ENCODE data around the gene HHLA2. TPM values are rescaled to one million over a fixed set of nuclear protein-coding genes. Genes with fewer than 3 reads are reported as not detected.
"Not testable (repeated sequence)": the region's sequence is repeated elsewhere in the genome, so short reads cannot be mapped to it uniquely, and the experiment has no call there.

HHLA2 gene
- total RNA-seq, 2 donors from 2014 or later: 57.9 to 192 TPM

- no peaks in the 10 kb centered on the region for H3K9me3 ChIP-seq
- H3K9ac ChIP-seq (ENCODE audit: low read depth in 2 of 2, low read length in 2 of 2): no peak overlapping the region
- no peak for TF ChIP-seq CTCF (IDR thresholded peaks at IDR 0.05)
- DNase-seq: no peak
- no peak overlapping the region for H3K4me3 ChIP-seq
- H3K4me1 ChIP-seq: no peaks in the 10 kb centered on the region
- no peak overlapping the region for H3K27ac ChIP-seq
- no peaks in the 10 kb centered on the region for H3K36me3 ChIP-seq
- H3K27me3 ChIP-seq: no peaks in the 10 kb centered on the region
- intact Hi-C loops (cut with DNase I): no loop called here
Observed at GRCh38 chr3:108271626-108272025, 24.7 kb upstream of the HHLA2 start.

GRCh38 chr3:108279066-108279465, 17.3 kb upstream of the HHLA2 start:
- intact Hi-C loops (cut with DNase I); DNase-seq: not testable (repeated sequence)

GRCh38 chr3:108280476-108280875, 15.9 kb upstream of the HHLA2 start:
- Histone ChIP-seq H3K9me3 (peaks cover 3% of the 10 kb centered on the region), H3K27ac (peak overlapping the region; percentile 14), H3K4me1 (no peaks in the 10 kb centered on the region), H3K36me3 (no peaks in the 10 kb centered on the region), H3K9ac (ENCODE audit: low read depth in 2 of 2, low read length in 2 of 2) (no peak overlapping the region), H3K4me3 (no peak overlapping the region), H3K27me3 (no peaks in the 10 kb centered on the region)
- TF ChIP-seq CTCF (IDR thresholded peaks at IDR 0.05): no peak
- no peak for DNase-seq
- intact Hi-C loops (cut with DNase I): no loop called here

More at GRCh38 chr3:108279066-108279465, 17.3 kb upstream of the HHLA2 start:
- H3K4me3 ChIP-seq; H3K9me3 ChIP-seq; H3K27ac ChIP-seq; H3K27me3 ChIP-seq; H3K4me1 ChIP-seq; H3K36me3 ChIP-seq; H3K9ac ChIP-seq (ENCODE audit: low read depth in 2 of 2, low read length in 2 of 2): not testable (repeated sequence)

GRCh38 chr3:108281670-108282069, 14.7 kb upstream of the HHLA2 start:
- DNase-seq: no peak
- H3K27me3 ChIP-seq: no peaks in the 10 kb centered on the region
- H3K36me3 ChIP-seq: no peaks in the 10 kb centered on the region
- H3K9ac ChIP-seq (ENCODE audit: low read depth in 2 of 2, low read length in 2 of 2): no peak overlapping the region
- peaks cover 3% of the 10 kb centered on the region for H3K9me3 ChIP-seq
- intact Hi-C loops (cut with DNase I): no loop called here
- no peak overlapping the region for H3K4me3 ChIP-seq
- H3K4me1 ChIP-seq: no peaks in the 10 kb centered on the region
- no peak overlapping the region for H3K27ac ChIP-seq
- no peak for TF ChIP-seq CTCF (IDR thresholded peaks at IDR 0.05)

DNA sequence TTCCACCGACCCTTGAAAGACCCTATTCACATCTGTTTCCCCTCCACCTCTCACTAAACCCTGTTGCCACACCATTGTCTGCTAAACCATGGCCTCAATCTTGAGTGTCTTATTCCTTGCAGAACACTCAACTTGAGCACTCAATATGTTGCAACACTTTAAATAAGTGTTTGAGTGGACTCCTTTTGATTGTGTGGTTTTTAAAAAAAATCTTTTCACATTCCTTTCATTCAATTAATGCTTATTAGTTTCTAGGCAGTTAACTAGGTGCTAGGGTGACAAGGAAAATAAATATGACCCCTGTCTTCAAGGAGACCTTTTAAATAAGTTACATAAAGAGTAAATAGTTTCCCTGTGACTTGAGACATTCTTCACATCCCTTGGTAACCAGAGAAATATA, 13.3 kb upstream of the HHLA2 start:
- no peak overlapping the region for H3K27ac ChIP-seq
- no peak overlapping the region for H3K9ac ChIP-seq (ENCODE audit: low read depth in 2 of 2, low read length in 2 of 2)
- DNase-seq: no peak
- peaks cover 3% of the 10 kb centered on the region for H3K9me3 ChIP-seq
- no peak for TF ChIP-seq CTCF (IDR thresholded peaks at IDR 0.05)
- no peaks in the 10 kb centered on the region for H3K4me1 ChIP-seq
- no peaks in the 10 kb centered on the region for H3K36me3 ChIP-seq
- no peaks in the 10 kb centered on the region for H3K27me3 ChIP-seq
- intact Hi-C loops (cut with DNase I): no loop called here
- H3K4me3 ChIP-seq: no peak overlapping the region

DNA sequence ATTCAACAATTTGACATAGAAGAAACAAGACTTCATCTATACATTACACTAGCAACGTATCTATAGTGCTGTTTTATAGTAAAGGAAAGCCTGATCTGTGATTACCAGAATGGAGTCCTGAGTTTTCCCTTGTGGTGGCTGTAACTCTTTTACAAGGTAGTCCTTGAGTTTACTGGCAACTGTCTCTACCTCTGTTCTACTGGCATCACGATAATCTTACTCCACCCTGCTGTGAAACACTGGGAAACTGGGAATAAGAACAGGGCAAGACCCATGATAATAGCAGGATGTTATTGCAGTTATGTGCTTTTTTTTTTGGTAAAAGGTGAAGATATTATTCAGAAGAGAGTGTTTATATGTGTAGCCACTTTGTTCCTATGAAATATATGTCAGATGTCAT, 12.4 kb upstream of the HHLA2 start:
- peak overlapping the region; percentile 50 for H3K27ac ChIP-seq
- DNase-seq: peak; percentile 45
- H3K27me3 ChIP-seq: no peaks in the 10 kb centered on the region
- no peaks in the 10 kb centered on the region for H3K36me3 ChIP-seq
- H3K4me3 ChIP-seq: no peak overlapping the region
- peak overlapping the region in 1 of 2 donors; percentile 34 for H3K9ac ChIP-seq (ENCODE audit: low read depth in 2 of 2, low read length in 2 of 2)
- intact Hi-C loops (cut with DNase I): no loop called here
- no peaks in the 10 kb centered on the region for H3K9me3 ChIP-seq
- no peak for TF ChIP-seq CTCF (IDR thresholded peaks at IDR 0.05)
- H3K4me1 ChIP-seq: no peaks in the 10 kb centered on the region

Measured in colonic mucosa (tissue), 4 donors.